Measurements from ENCODE around the gene TMBIM1. TPM values are rescaled to one million over a fixed set of nuclear protein-coding genes. Genes with fewer than 3 reads are reported as not detected.

Gene TMBIM1
- polyA plus RNA-seq, 4 donors = 112 to 328 (median 155) TPM

- WGBS, 3 donors = 65 to 75% (median 72%) methylated on average over 14 to 17 of the region's 17 CpGs
- peaks cover 17 to 91% (median 34%) of the 10 kb centered on the region in 3 donors for H3K36me3 ChIP-seq (ENCODE audit: control insufficient read depth in 3 of 3, insufficient read depth in 2 of 3, low read depth in 1 of 3, low read length in 3 of 3)
- H3K4me1 ChIP-seq (ENCODE audit: control insufficient read depth in 3 of 3, insufficient read depth in 2 of 3, low read depth in 1 of 3, low read length in 2 of 3) = peaks cover 10 to 44% (median 16%) of the 10 kb centered on the region in 3 donors
- H3K4me3 ChIP-seq (ENCODE audit: low read depth in 1 of 3, low read length in 3 of 3) = no peak overlapping the region
- H3K27me3 ChIP-seq (ENCODE audit: control insufficient read depth in 3 of 3, insufficient read depth in 3 of 3, low read length in 3 of 3) = no peaks in the 10 kb centered on the region
- H3K9me3 ChIP-seq (ENCODE audit: control insufficient read depth in 2 of 2, insufficient read depth in 1 of 2, low read depth in 1 of 2, low read length in 1 of 2) = no peaks in the 10 kb centered on the region
- FAIRE-seq (no peak), DNase-seq (no peak)
- peak overlapping the region in 2 of 3 donors; percentile 19 to 43 for H3K27ac ChIP-seq (ENCODE audit: low read depth in 1 of 3, low read length in 2 of 3)
Observed at GRCh38 chr2:218282173-218282991, 9.9 kb downstream of the TMBIM1 start.

GRCh38 chr2:218281449-218281848 lies 10.9 kb downstream of the TMBIM1 start:
- 74 to 79% (median 78%) methylated on average over 3 of the region's 3 CpGs for WGBS, 3 donors
- DNase-seq (no peak), FAIRE-seq (no peak)
- Histone ChIP-seq H3K4me1 (ENCODE audit: control insufficient read depth in 3 of 3, insufficient read depth in 2 of 3, low read depth in 1 of 3, low read length in 2 of 3) (peaks cover 10 to 38% (median 16%) of the 10 kb centered on the region in 3 donors), H3K27ac (ENCODE audit: low read depth in 1 of 3, low read length in 2 of 3) (no peak overlapping the region), H3K4me3 (ENCODE audit: low read depth in 1 of 3, low read length in 3 of 3) (no peak overlapping the region), H3K36me3 (ENCODE audit: control insufficient read depth in 3 of 3, insufficient read depth in 2 of 3, low read depth in 1 of 3, low read length in 3 of 3) (peaks cover 17 to 99% (median 42%) of the 10 kb centered on the region in 3 donors), H3K9me3 (ENCODE audit: control insufficient read depth in 2 of 2, insufficient read depth in 1 of 2, low read depth in 1 of 2, low read length in 1 of 2) (no peaks in the 10 kb centered on the region), H3K27me3 (ENCODE audit: control insufficient read depth in 3 of 3, insufficient read depth in 3 of 3, low read length in 3 of 3) (no peaks in the 10 kb centered on the region)

- H3K27me3 ChIP-seq (ENCODE audit: control insufficient read depth in 3 of 3, insufficient read depth in 3 of 3, low read length in 3 of 3) = no peaks in the 10 kb centered on the region
- FAIRE-seq (no peak), DNase-seq (no peak)
- peaks cover 6 to 27% (median 9%) of the 10 kb centered on the region in 3 donors for H3K4me1 ChIP-seq (ENCODE audit: control insufficient read depth in 3 of 3, insufficient read depth in 2 of 3, low read depth in 1 of 3, low read length in 2 of 3)
- H3K4me3 ChIP-seq (ENCODE audit: low read depth in 1 of 3, low read length in 3 of 3) = no peak overlapping the region
- peaks cover 17 to 99% (median 51%) of the 10 kb centered on the region in 3 donors for H3K36me3 ChIP-seq (ENCODE audit: control insufficient read depth in 3 of 3, insufficient read depth in 2 of 3, low read depth in 1 of 3, low read length in 3 of 3)
- H3K9me3 ChIP-seq (ENCODE audit: control insufficient read depth in 2 of 2, insufficient read depth in 1 of 2, low read depth in 1 of 2, low read length in 1 of 2) = no peaks in the 10 kb centered on the region
- WGBS, 3 donors = 94 to 99% (median 94%) methylated on average over 14 of the region's 14 CpGs
- no peak overlapping the region for H3K27ac ChIP-seq (ENCODE audit: low read depth in 1 of 3, low read length in 2 of 3)
Observed at GRCh38 chr2:218280260-218280870, 11.9 kb downstream of the TMBIM1 start.

DNA sequence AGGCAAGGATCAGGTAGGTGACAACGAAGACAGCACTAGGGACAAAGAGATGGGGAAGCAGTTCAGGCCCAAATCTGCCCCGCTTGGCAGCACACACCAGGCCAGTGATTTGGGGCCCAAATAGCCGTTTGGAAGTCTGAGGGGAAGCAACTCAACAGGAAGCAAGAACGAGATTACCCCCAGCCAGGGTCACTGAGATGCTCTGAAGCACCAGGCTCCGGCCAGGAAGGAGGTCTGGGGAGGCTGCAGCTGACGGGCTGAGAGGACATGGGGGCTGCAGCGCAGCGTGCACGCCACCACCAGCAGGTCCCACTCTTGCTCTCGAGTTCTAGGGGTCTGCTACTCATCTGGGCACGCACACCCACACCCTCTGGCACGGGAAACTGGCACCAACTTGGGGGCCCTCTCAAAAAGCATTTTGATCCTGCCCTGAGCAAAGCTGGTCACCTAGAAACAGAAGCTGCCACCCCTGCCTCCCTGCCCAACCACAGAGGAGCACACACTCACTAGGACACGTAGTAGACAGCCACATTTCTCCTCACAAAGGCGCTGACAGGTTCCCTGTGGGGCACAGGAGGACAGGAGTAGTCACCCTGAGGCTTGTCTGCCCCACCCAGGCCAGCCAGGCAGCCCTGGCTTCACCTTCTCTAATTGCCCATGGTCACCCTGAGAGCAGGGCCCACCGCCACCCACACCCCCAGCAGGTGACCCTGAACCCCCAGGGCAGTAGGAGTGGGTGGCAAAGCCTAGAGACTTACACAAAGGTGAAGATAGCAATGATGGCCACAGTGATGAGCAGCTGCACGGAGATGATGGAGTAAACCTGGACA lies 13.6 kb downstream of the TMBIM1 start:
- peaks cover 17 to 100% (median 56%) of the 10 kb centered on the region in 3 donors for H3K36me3 ChIP-seq (ENCODE audit: control insufficient read depth in 3 of 3, insufficient read depth in 2 of 3, low read depth in 1 of 3, low read length in 3 of 3)
- H3K9me3 ChIP-seq (ENCODE audit: control insufficient read depth in 2 of 2, insufficient read depth in 1 of 2, low read depth in 1 of 2, low read length in 1 of 2) = no peaks in the 10 kb centered on the region
- no peaks in the 10 kb centered on the region for H3K27me3 ChIP-seq (ENCODE audit: control insufficient read depth in 3 of 3, insufficient read depth in 3 of 3, low read length in 3 of 3)
- DNase-seq (no peak), FAIRE-seq (no peak)
- H3K4me3 ChIP-seq (ENCODE audit: low read depth in 1 of 3, low read length in 3 of 3) = no peak overlapping the region
- 85 to 87% (median 86%) methylated on average over 16 of the region's 16 CpGs for WGBS, 3 donors
- H3K4me1 ChIP-seq (ENCODE audit: control insufficient read depth in 3 of 3, insufficient read depth in 2 of 3, low read depth in 1 of 3, low read length in 2 of 3) = peaks cover 0 to 13% (median 0%) of the 10 kb centered on the region in 3 donors
- H3K27ac ChIP-seq (ENCODE audit: low read depth in 1 of 3, low read length in 2 of 3) = no peak overlapping the region

- Histone ChIP-seq H3K27ac (ENCODE audit: low read depth in 1 of 3, low read length in 2 of 3) (peak overlapping the region in 1 of 3 donors; percentile 15), H3K4me1 (ENCODE audit: control insufficient read depth in 3 of 3, insufficient read depth in 2 of 3, low read depth in 1 of 3, low read length in 2 of 3) (peaks cover 0 to 9% (median 2%) of the 10 kb centered on the region in 3 donors), H3K4me3 (ENCODE audit: low read depth in 1 of 3, low read length in 3 of 3) (no peak overlapping the region), H3K9me3 (ENCODE audit: control insufficient read depth in 2 of 2, insufficient read depth in 1 of 2, low read depth in 1 of 2, low read length in 1 of 2) (no peaks in the 10 kb centered on the region), H3K36me3 (ENCODE audit: control insufficient read depth in 3 of 3, insufficient read depth in 2 of 3, low read depth in 1 of 3, low read length in 3 of 3) (peaks cover 18 to 100% (median 54%) of the 10 kb centered on the region in 3 donors), H3K27me3 (ENCODE audit: control insufficient read depth in 3 of 3, insufficient read depth in 3 of 3, low read length in 3 of 3) (no peaks in the 10 kb centered on the region)
- WGBS, 3 donors = 42 to 74% (median 72%) methylated on average over 7 of the region's 7 CpGs
- no peak for FAIRE-seq
- DNase-seq = no peak
Observed at GRCh38 chr2:218277921-218278320, 14.4 kb downstream of the TMBIM1 start.

- H3K9me3 ChIP-seq (ENCODE audit: control insufficient read depth in 2 of 2, insufficient read depth in 1 of 2, low read depth in 1 of 2, low read length in 1 of 2) = no peaks in the 10 kb centered on the region
- DNase-seq = no peak
- peaks cover 20 to 100% (median 49%) of the 10 kb centered on the region in 3 donors for H3K36me3 ChIP-seq (ENCODE audit: control insufficient read depth in 3 of 3, insufficient read depth in 2 of 3, low read depth in 1 of 3, low read length in 3 of 3)
- WGBS, 3 donors = 80 to 84% (median 81%) methylated on average over 12 of the region's 12 CpGs
- peak overlapping the region in 1 of 3 donors; percentile 15 for H3K27ac ChIP-seq (ENCODE audit: low read depth in 1 of 3, low read length in 2 of 3)
- no peak for FAIRE-seq
- H3K4me1 ChIP-seq (ENCODE audit: control insufficient read depth in 3 of 3, insufficient read depth in 2 of 3, low read depth in 1 of 3, low read length in 2 of 3) = peaks cover 0 to 10% (median 4%) of the 10 kb centered on the region in 3 donors
- H3K4me3 ChIP-seq (ENCODE audit: low read depth in 1 of 3, low read length in 3 of 3) = no peak overlapping the region
- no peaks in the 10 kb centered on the region for H3K27me3 ChIP-seq (ENCODE audit: control insufficient read depth in 3 of 3, insufficient read depth in 3 of 3, low read length in 3 of 3)
Observed at GRCh38 chr2:218276986-218277755, 15.1 kb downstream of the TMBIM1 start.

DNA sequence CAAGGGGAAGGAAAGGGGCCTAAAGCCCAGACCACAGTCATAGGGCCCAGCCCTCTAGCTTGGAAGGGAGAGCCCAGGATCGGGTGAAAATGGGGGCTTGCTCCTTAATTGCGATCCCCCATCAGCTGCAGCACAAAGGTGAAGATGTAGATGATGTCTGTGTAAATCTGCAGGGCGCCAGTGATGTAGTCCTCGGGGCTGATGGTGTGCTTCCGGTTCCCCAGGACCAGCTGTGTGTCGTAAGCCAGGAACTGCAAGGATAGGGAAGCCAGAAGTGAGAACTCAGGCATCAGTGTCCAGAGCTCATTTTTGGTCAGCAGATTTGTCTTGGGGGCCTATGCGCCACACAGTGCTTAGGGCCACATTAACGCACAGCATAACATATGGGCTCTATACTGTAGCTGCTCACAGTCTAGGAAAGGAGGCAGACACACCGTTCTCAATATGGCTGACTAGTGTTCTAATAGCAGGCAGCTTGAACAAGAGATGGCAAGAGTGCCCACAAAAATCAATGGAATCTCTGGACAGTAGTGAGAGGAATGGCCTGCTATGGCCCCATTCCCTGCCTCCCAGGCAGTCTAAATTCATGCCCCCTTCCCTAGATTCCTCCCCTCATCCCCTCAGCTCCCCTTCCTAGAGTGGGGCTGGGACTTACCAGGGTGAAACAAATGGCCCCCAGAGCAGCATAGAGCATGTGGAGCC lies 16.8 kb downstream of the TMBIM1 start:
- H3K9me3 ChIP-seq (ENCODE audit: control insufficient read depth in 2 of 2, insufficient read depth in 1 of 2, low read depth in 1 of 2, low read length in 1 of 2) = no peaks in the 10 kb centered on the region
- H3K27me3 ChIP-seq (ENCODE audit: control insufficient read depth in 3 of 3, insufficient read depth in 3 of 3, low read length in 3 of 3) = no peaks in the 10 kb centered on the region
- DNase-seq (no peak), FAIRE-seq (no peak)
- H3K4me3 ChIP-seq (ENCODE audit: low read depth in 1 of 3, low read length in 3 of 3) = no peak overlapping the region
- peaks cover 0 to 24% (median 4%) of the 10 kb centered on the region in 3 donors for H3K4me1 ChIP-seq (ENCODE audit: control insufficient read depth in 3 of 3, insufficient read depth in 2 of 3, low read depth in 1 of 3, low read length in 2 of 3)
- WGBS, 3 donors = 84 to 91% (median 85%) methylated on average over 9 of the region's 9 CpGs
- H3K27ac ChIP-seq (ENCODE audit: low read depth in 1 of 3, low read length in 2 of 3) = peak overlapping the region in 1 of 3 donors; percentile 27
- peaks cover 17 to 86% (median 40%) of the 10 kb centered on the region in 3 donors for H3K36me3 ChIP-seq (ENCODE audit: control insufficient read depth in 3 of 3, insufficient read depth in 2 of 3, low read depth in 1 of 3, low read length in 3 of 3)

Measured in small intestine (tissue), 7 donors.